H9 (cell line): ENCODE results near the gene LRRC38. TPM values are rescaled to one million over a fixed set of nuclear protein-coding genes. Genes with fewer than 3 reads are reported as not detected.

Experiments used
- DNase-seq: peaks from one replicate; pipeline ENCODE4 v3.0.0-alpha.2; 2017
- H2AFZ ChIP-seq: one replicate; pipeline ENCODE4 v1.6.1; 2013; ENCODE audit warnings: mild to moderate bottlenecking, low read length, control low read depth, moderate library complexity
- H2AK5ac ChIP-seq: 2 replicates; pipeline ENCODE4 v1.6.1; 2013; ENCODE audit warnings: low read length, control low read depth, mixed read lengths; ENCODE audit not compliant: insufficient read length
- H2BK120ac ChIP-seq: one replicate; pipeline ENCODE4 v1.6.1; 2013; ENCODE audit warnings: low read depth, mild to moderate bottlenecking, low read length, control low read depth, inconsistent platforms; ENCODE audit not compliant: poor library complexity, severe bottlenecking
- H2BK12ac ChIP-seq: 2 replicates; pipeline ENCODE4 v1.6.1; 2013; ENCODE audit warnings: low read length, control low read depth, mixed read lengths, low read depth; ENCODE audit not compliant: insufficient read length
- H2BK15ac ChIP-seq: 2 replicates; pipeline ENCODE4 v1.6.1; 2013; ENCODE audit warnings: low read depth, low read length, control low read depth
- H2BK20ac ChIP-seq: one replicate; pipeline ENCODE4 v1.6.1; 2013; ENCODE audit warnings: low read depth, mild to moderate bottlenecking, low read length, control low read depth, inconsistent platforms; ENCODE audit not compliant: poor library complexity, severe bottlenecking
- H2BK5ac ChIP-seq: 2 replicates; pipeline ENCODE4 v1.6.1; 2013; ENCODE audit warnings: low read length, control low read depth, mixed read lengths; ENCODE audit not compliant: insufficient read length
- H3K14ac ChIP-seq: 2 replicates; pipeline ENCODE4 v1.6.1; 2013; ENCODE audit warnings: low read length, control low read depth; ENCODE audit not compliant: insufficient read depth
- H3K18ac ChIP-seq: 2 replicates; pipeline ENCODE4 v1.6.1; 2013; ENCODE audit warnings: low read depth, mild to moderate bottlenecking, mixed read lengths, low read length, control low read depth; ENCODE audit not compliant: insufficient read length
- H3K23ac ChIP-seq: 2 replicates; pipeline ENCODE4 v1.6.1; 2013; ENCODE audit warnings: low read length, control low read depth, mixed read lengths, low read depth; ENCODE audit not compliant: insufficient read length
- H3K23me2 ChIP-seq: 2 replicates; pipeline ENCODE4 v1.6.1; 2013; ENCODE audit warnings: low read depth, mild to moderate bottlenecking, mixed read lengths, low read length, control low read depth; ENCODE audit not compliant: insufficient read length, poor library complexity, severe bottlenecking
- H3K27ac ChIP-seq: 2 replicates; pipeline ENCODE4 v1.5.1; 2013; ENCODE audit warnings: low read length, control low read depth, mixed read lengths, low read depth; ENCODE audit not compliant: insufficient read length
- H3K27me3 ChIP-seq: 2 replicates; pipeline ENCODE4 v1.6.1; 2013; ENCODE audit warnings: low read length, control low read depth, inconsistent platforms; ENCODE audit not compliant: insufficient read depth
- H3K4ac ChIP-seq: 2 replicates; pipeline ENCODE4 v1.6.1; 2013; ENCODE audit warnings: low read depth, mild to moderate bottlenecking, control low read depth, inconsistent platforms, low read length, moderate library complexity
- H3K4me1 ChIP-seq: 2 replicates; pipeline ENCODE4 v1.6.1; 2013; ENCODE audit warnings: low read length, control low read depth, inconsistent platforms; ENCODE audit not compliant: insufficient read depth
- H3K4me2 ChIP-seq: 2 replicates; pipeline ENCODE4 v1.6.1; 2013; ENCODE audit warnings: low read length, control low read depth, mixed read lengths; ENCODE audit not compliant: insufficient read length, insufficient read depth
- H3K56ac ChIP-seq: 2 replicates; pipeline ENCODE4 v1.6.1; 2013; ENCODE audit warnings: low read depth, mild to moderate bottlenecking, mixed read lengths, low read length, control low read depth; ENCODE audit not compliant: insufficient read length
- H3K79me1 ChIP-seq: 2 replicates; pipeline ENCODE4 v1.6.1; 2013; ENCODE audit warnings: low read depth, mild to moderate bottlenecking, moderate library complexity, low read length, control low read depth, inconsistent platforms; ENCODE audit not compliant: insufficient read depth, poor library complexity, severe bottlenecking
- H3K79me2 ChIP-seq: 2 replicates; pipeline ENCODE4 v1.6.1; 2013; ENCODE audit warnings: low read length, control low read depth, inconsistent platforms; ENCODE audit not compliant: insufficient read depth
- H3K9ac ChIP-seq: 2 replicates; pipeline ENCODE4 v1.6.1; 2013; ENCODE audit warnings: low read length, control low read depth, mixed read lengths; ENCODE audit not compliant: insufficient read length; ENCODE audit errors: extremely low read depth
- H3K9me3 ChIP-seq: one replicate; pipeline ENCODE4 v1.6.1; 2013; ENCODE audit warnings: low read depth, low read length, inconsistent platforms; ENCODE audit not compliant: control insufficient read depth
- H3T11ph ChIP-seq: one replicate; pipeline ENCODE4 v1.6.1; 2013; ENCODE audit warnings: mild to moderate bottlenecking, low read length, control low read depth, inconsistent platforms
- H4K20me1 ChIP-seq: one replicate; pipeline ENCODE4 v1.6.1; 2013; ENCODE audit not compliant: control insufficient read depth, insufficient read length, insufficient read depth
- H4K5ac ChIP-seq: 2 replicates; pipeline ENCODE4 v1.6.1; 2013; ENCODE audit warnings: low read depth, mild to moderate bottlenecking, mixed read lengths, low read length, control low read depth; ENCODE audit not compliant: insufficient read length
- H4K8ac ChIP-seq: replicated peaks from 2 replicates; pipeline ENCODE4 v1.6.1; 2013; ENCODE audit warnings: low read length, control low read depth, mixed read lengths, low read depth; ENCODE audit not compliant: insufficient read length
- H4K91ac ChIP-seq: 2 replicates; pipeline ENCODE4 v1.6.1; 2013; ENCODE audit warnings: low read depth, mild to moderate bottlenecking, moderate library complexity, mixed read lengths, low read length, control low read depth; ENCODE audit not compliant: insufficient read length
- H3K27ac Mint-ChIP-seq, 3 experiments: 2 replicates in 2 of 3; 3 replicates in 1 of 3; pipeline ENCODE4 v1.8.0; 2020 to 2021; ENCODE audit warnings: mixed read lengths in 3 of 3, mild to moderate bottlenecking in 1 of 3, moderate library complexity in 1 of 3
- H3K27me3 Mint-ChIP-seq: 2 replicates; pipeline ENCODE4 v1.8.0; 2021; ENCODE audit warnings: low read depth, mild to moderate bottlenecking, moderate library complexity, mixed read lengths
- H3K36me3 Mint-ChIP-seq, 3 experiments: 2 replicates in 2 of 3; 3 replicates in 1 of 3; pipeline ENCODE4 v1.8.0; 2020 to 2021; ENCODE audit warnings: low read depth in 3 of 3, mixed read lengths in 3 of 3; ENCODE audit not compliant: insufficient read depth in 1 of 3
- H3K4me1 Mint-ChIP-seq, 2 experiments: 2 replicates each; pipeline ENCODE4 v1.8.0; 2020; ENCODE audit warnings: mixed read lengths in 2 of 2
- H3K4me3 Mint-ChIP-seq, 2 experiments: 2 replicates in 1 of 2; 3 replicates in 1 of 2; pipeline ENCODE4 v1.8.0; 2020 to 2021; ENCODE audit warnings: mild to moderate bottlenecking in 2 of 2, mixed read lengths in 2 of 2, moderate library complexity in 1 of 2
- H3K9me3 Mint-ChIP-seq, 2 experiments: 2 replicates in 1 of 2; 3 replicates in 1 of 2; pipeline ENCODE4 v1.8.0; 2020; ENCODE audit warnings: mild to moderate bottlenecking in 2 of 2, mixed read lengths in 2 of 2, moderate library complexity in 1 of 2
- CTCF ChIP-seq: fragments of 200-600 bp; sonication (generic); conservative IDR thresholded peaks from 3 replicates; pipeline ENCODE4 v1.8.0; 2021; ENCODE audit warnings: antibody characterized with exemption, mild to moderate bottlenecking
- WGBS: extraction: QIAGEN DNeasy Blood & Tissue Kit; methylation state at CpG from one replicate; pipeline ENCODE4 v1.1.7; 2013; ENCODE audit warnings: missing lambda C conversion rate, low lambda C conversion rate, mixed read lengths; ENCODE audit not compliant: insufficient read length; ENCODE audit errors: extremely low coverage; 5-methylcytosine and 5-hydroxymethylcytosine counted together
- total RNA-seq: library from RNA; stranded (reverse); gene quantifications from 2 replicates; pipeline ENCODE4 v1.2.1, GENCODE V29; 2021

The LRRC38 gene
- total RNA-seq, 1 experiment from 2014 or later: 0.72 TPM

DNA sequence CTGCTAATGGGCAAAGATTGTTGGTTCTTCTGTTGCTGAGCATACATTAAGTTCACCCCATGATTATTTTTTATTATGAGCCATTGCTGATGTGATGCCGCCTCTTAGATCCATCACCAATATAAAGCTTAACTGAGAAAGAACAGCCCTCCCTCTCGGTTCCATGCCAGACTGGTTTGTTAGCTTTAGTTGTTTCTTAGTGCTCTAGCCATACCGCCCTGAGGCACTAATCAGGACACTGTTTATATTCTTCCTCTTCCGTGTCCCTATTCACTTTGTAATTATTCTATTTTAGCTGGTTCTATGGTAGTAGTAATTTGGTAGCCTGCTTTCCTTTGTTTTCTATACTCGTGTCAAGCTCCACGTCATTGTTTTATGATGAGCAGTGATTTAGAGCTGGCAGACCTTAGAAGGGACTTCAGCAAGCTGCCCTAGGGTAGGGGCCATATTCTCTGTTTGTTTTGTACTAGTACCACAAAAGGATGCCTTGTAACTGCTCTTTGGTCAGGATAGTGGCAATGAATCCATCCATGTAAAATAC is 42.5 kb upstream of the LRRC38 start:
- H2BK120ac ChIP-seq: no peak overlapping the region
- H2BK12ac ChIP-seq: no peak overlapping the region
- WGBS: no CpG with 5 or more reads among the region's 6 CpGs
- no peaks in the 10 kb centered on the region for H3K79me1 ChIP-seq
- no peaks in the 10 kb centered on the region for H3K27me3 ChIP-seq
- no peak overlapping the region for H2BK20ac ChIP-seq
- H4K91ac ChIP-seq: no peak overlapping the region
- H3K14ac ChIP-seq: no peak overlapping the region
- no peak overlapping the region for H4K8ac ChIP-seq
- no peak overlapping the region for H3K4me2 ChIP-seq
- H3K23me2 ChIP-seq: no peaks in the 10 kb centered on the region
- H2BK15ac ChIP-seq: no peak overlapping the region
- H3K9ac ChIP-seq: no peak overlapping the region
- H3K4me1 ChIP-seq: no peaks in the 10 kb centered on the region
- TF ChIP-seq CTCF: no peak
- Mint-ChIP-seq H3K4me1 (no peaks in the 10 kb centered on the region), H3K36me3 (no peaks in the 10 kb centered on the region), H3K27me3 (peaks cover 7% of the 10 kb centered on the region), H3K4me3 (no peak overlapping the region), H3K9me3 (no peaks in the 10 kb centered on the region), H3K27ac (no peak overlapping the region)
- no peak overlapping the region for H2AFZ ChIP-seq
- no peak overlapping the region for H2BK5ac ChIP-seq
- H4K20me1 ChIP-seq: no peaks in the 10 kb centered on the region
- H3K18ac ChIP-seq: no peak overlapping the region
- H3K4ac ChIP-seq: no peak overlapping the region
- no peak overlapping the region for H4K5ac ChIP-seq
- H3T11ph ChIP-seq: no peak overlapping the region
- no peak overlapping the region for H2AK5ac ChIP-seq
- DNase-seq: no peak
- H3K79me2 ChIP-seq: no peaks in the 10 kb centered on the region
- no peak overlapping the region for H3K27ac ChIP-seq
- no peaks in the 10 kb centered on the region for H3K9me3 ChIP-seq
- no peak overlapping the region for H3K56ac ChIP-seq
- H3K23ac ChIP-seq: no peak overlapping the region
